CD8-positive, alpha-beta memory T cell (primary cell): ENCODE results near the gene GMEB2. TPM values are rescaled to one million over a fixed set of nuclear protein-coding genes. Genes with fewer than 3 reads are reported as not detected.
"Not testable (repeated sequence)": the region's sequence is repeated elsewhere in the genome, so short reads cannot be mapped to it uniquely, and the experiment has no call there.

Source experiments
- CTCF ChIA-PET: fragments of 350-600 bp; sonication (Branson Sonifier 250); formaldehyde crosslinking; loops from one replicate; lab custom pipeline; 2021; ENCODE audit warnings: antibody characterized with exemption; lab: Charles Lee
- POLR2A ChIA-PET: fragments of 350-600 bp; sonication (Branson Sonifier 250); formaldehyde crosslinking; loops from one replicate; lab custom pipeline; 2021; ENCODE audit warnings: antibody characterized with exemption; lab: Charles Lee
- DNase-seq, 5 donors: peaks; one replicate each; pipeline versions ENCODE4 v3.0.0 to v3.0.0-alpha.2; 2020 to 2022; ENCODE audit warnings: mixed read lengths in 1 of 5
- H3K27ac ChIP-seq: one replicate; pipeline ENCODE4 v1.7.0; 2013; ENCODE audit warnings: low read depth, mild to moderate bottlenecking, low read length, moderate library complexity
- H3K27me3 ChIP-seq: 2 replicates; pipeline ENCODE4 v1.7.0; 2013; ENCODE audit warnings: low read length, mild to moderate bottlenecking; ENCODE audit not compliant: insufficient read depth, poor library complexity, severe bottlenecking
- H3K36me3 ChIP-seq: 2 replicates; pipeline ENCODE4 v1.7.0; 2013; ENCODE audit warnings: mild to moderate bottlenecking, low read length, moderate library complexity; ENCODE audit not compliant: insufficient read depth
- H3K4me1 ChIP-seq: 2 replicates; pipeline ENCODE4 v1.7.0; 2013; ENCODE audit warnings: mild to moderate bottlenecking, low read length, moderate library complexity; ENCODE audit not compliant: insufficient read depth
- H3K4me3 ChIP-seq: 2 replicates; pipeline ENCODE4 v1.7.0; 2013; ENCODE audit warnings: mild to moderate bottlenecking, low read length
- H3K9me3 ChIP-seq: 2 replicates; pipeline ENCODE4 v1.7.0; 2013; ENCODE audit warnings: mild to moderate bottlenecking, low read length
- H3K27ac Mint-ChIP-seq, 8 donors: one replicate each; pipeline ENCODE4 v1.8.0; 2020 to 2021; ENCODE audit warnings: mixed read lengths in 8 of 8, mild to moderate bottlenecking in 6 of 8, inconsistent platforms in 3 of 8, moderate library complexity in 3 of 8
- H3K27me3 Mint-ChIP-seq, 2 donors: one replicate each; pipeline ENCODE4 v1.8.0; 2020 to 2021; ENCODE audit warnings: mixed read lengths in 2 of 2, mild to moderate bottlenecking in 1 of 2, moderate library complexity in 1 of 2
- H3K36me3 Mint-ChIP-seq, 3 donors: one replicate each; pipeline ENCODE4 v1.8.0; 2020 to 2021; ENCODE audit warnings: mixed read lengths in 3 of 3, inconsistent platforms in 1 of 3, mild to moderate bottlenecking in 1 of 3
- H3K4me1 Mint-ChIP-seq, 3 donors: one replicate each; pipeline ENCODE4 v1.8.0; 2020 to 2021; ENCODE audit warnings: mixed read lengths in 3 of 3, inconsistent platforms in 1 of 3, mild to moderate bottlenecking in 1 of 3
- H3K4me3 Mint-ChIP-seq, 7 donors: one replicate each; pipeline ENCODE4 v1.8.0; 2020 to 2021; ENCODE audit warnings: mixed read lengths in 7 of 7, mild to moderate bottlenecking in 6 of 7, moderate library complexity in 4 of 7, inconsistent platforms in 2 of 7
- H3K9me3 Mint-ChIP-seq, 5 donors: one replicate each; pipeline ENCODE4 v1.8.0; 2020 to 2022; ENCODE audit warnings: mixed read lengths in 5 of 5, mild to moderate bottlenecking in 3 of 5, moderate library complexity in 2 of 5, inconsistent platforms in 1 of 5
- polyA plus RNA-seq: library from polyadenylated mRNA; unstranded; fragments of 300-500 nt; fragmentation: Illumina TruSeq; gene quantifications from one replicate; pipeline ENCODE4 v1.2.3, GENCODE V29; 2021
- total RNA-seq, 2 experiments: library from RNA; stranded (reverse); gene quantifications; one replicate each; pipeline ENCODE4 v1.2.3, GENCODE V29; 2021

Gene GMEB2
- total and polyA plus RNA-seq, 3 experiments from 2014 or later, result 14.3 to 15.5 (median 14.8) TPM

GRCh38 chr20:63655249-63655648, 28.3 kb upstream of the GMEB2 start:
- Mint-ChIP-seq H3K4me3 (peak overlapping the region in 2 of 7 donors; percentile 29 to 80), H3K27ac (peak overlapping the region in 1 of 8 donors; percentile 91), H3K9me3 (no peaks in the 10 kb centered on the region), H3K36me3 (peaks cover 0 to 17% (median 0%) of the 10 kb centered on the region in 3 donors), H3K27me3 (peaks cover 0 to 7% of the 10 kb centered on the region in 2 donors), H3K4me1 (peaks cover 27 to 53% (median 42%) of the 10 kb centered on the region in 3 donors)
- ChIA-PET POLR2A (no interaction called here), CTCF (interaction anchor here (1.1 to 1.7 kb wide), 2 partner anchors 13 to 118 kb away, joined by 3 to 4 read pairs; partner anchors contain the start of gene PTK6)
- Histone ChIP-seq H3K4me1 (peaks cover 48% of the 10 kb centered on the region), H3K27me3 (no peaks in the 10 kb centered on the region), H3K4me3 (no peak overlapping the region), H3K9me3 (no peaks in the 10 kb centered on the region), H3K27ac (no peak overlapping the region), H3K36me3 (no peaks in the 10 kb centered on the region)
- DNase-seq, result no peak

GRCh38 chr20:63653974-63654668, 27.2 kb upstream of the GMEB2 start:
- ChIA-PET POLR2A (interaction anchor here (1.1 to 1.5 kb wide), 2 partner anchors 12 to 27 kb away, joined by 4 to 8 read pairs; partner anchors contain the start of gene GMEB2), CTCF (interaction anchor here (1.1 to 2.4 kb wide), 3 partner anchors 13 to 117 kb away, joined by 4 to 12 read pairs (median 4); partner anchors contain the start of gene PTK6)
- Mint-ChIP-seq H3K9me3 (no peaks in the 10 kb centered on the region), H3K4me1 (peaks cover 21 to 45% (median 33%) of the 10 kb centered on the region in 3 donors), H3K27ac (peak overlapping the region in 6 of 8 donors; percentile 32 to 91 (median 69)), H3K27me3 (peaks cover 0 to 5% of the 10 kb centered on the region in 2 donors), H3K4me3 (peak overlapping the region; percentile 72 to 92 (median 76)), H3K36me3 (peaks cover 0 to 13% (median 0%) of the 10 kb centered on the region in 3 donors)
- no peaks in the 10 kb centered on the region for H3K27me3 ChIP-seq
- peaks cover 43% of the 10 kb centered on the region for H3K4me1 ChIP-seq
- peak overlapping the region; percentile 6 for H3K27ac ChIP-seq
- peak overlapping the region; percentile 56 for H3K4me3 ChIP-seq
- H3K36me3 ChIP-seq, result no peaks in the 10 kb centered on the region
- H3K9me3 ChIP-seq, result no peaks in the 10 kb centered on the region
- DNase-seq, result no peak

- Histone ChIP-seq H3K27ac (peak within 1 kb of the TSS; percentile 6), H3K9me3 (no peaks in the 10 kb centered on the region), H3K36me3 (no peaks in the 10 kb centered on the region), H3K4me3 (peak within 1 kb of the TSS; percentile 56), H3K4me1 (peaks cover 38% of the 10 kb centered on the region), H3K27me3 (no peaks in the 10 kb centered on the region)
- Mint-ChIP-seq H3K4me3 (peak within 1 kb of the TSS; percentile 79 to 96 (median 87)), H3K9me3 (no peaks in the 10 kb centered on the region), H3K27ac (peak within 1 kb of the TSS in 6 of 8 donors; percentile 32 to 91 (median 70)), H3K27me3 (peaks cover 0 to 5% of the 10 kb centered on the region in 2 donors), H3K36me3 (peaks cover 0 to 11% (median 0%) of the 10 kb centered on the region in 3 donors), H3K4me1 (peaks cover 20 to 42% (median 25%) of the 10 kb centered on the region in 3 donors)
- peak; percentile 59 to 84 (median 63) for DNase-seq
- ChIA-PET POLR2A (interaction anchor here (0.6 to 1.5 kb wide), 8 partner anchors 11 to 133 kb away, joined by 3 to 8 read pairs (median 4); partner anchors contain the start of genes GMEB2 and PPDPF), CTCF (interaction anchor here (1.1 to 2.4 kb wide), 2 partner anchors 12 to 72 kb away, joined by 4 to 12 read pairs; no protein-coding TSS in a partner anchor)
Observed at GRCh38 chr20:63653041-63653973, 26.4 kb upstream of the GMEB2 start, which contains the start of gene STMN3. TSS of gene STMN3 (minus strand) at chr20:63653424. CDS start at chr20:63653345, 79 bp downstream.

- H3K27ac Mint-ChIP-seq, result peak overlapping the region in 2 of 8 donors; percentile 73 to 88
- ChIA-PET CTCF (interaction anchor here (1.1 to 2.4 kb wide), 3 partner anchors 11 to 115 kb away, joined by 3 to 12 read pairs (median 6); partner anchors contain the start of gene PTK6), POLR2A (interaction anchor here (0.6 to 1.5 kb wide), 6 partner anchors 10 to 132 kb away, joined by 3 to 9 read pairs (median 4); partner anchors contain the start of genes LIME1 and PPDPF)
- H3K4me3 Mint-ChIP-seq, result peak overlapping the region; percentile 79 to 96 (median 87)
- peak in 4 of 5 donors; percentile 38 to 69 (median 58) for DNase-seq
- Histone ChIP-seq H3K4me3 (peak overlapping the region; percentile 34), H3K4me1 (peaks cover 32% of the 10 kb centered on the region), H3K27me3 (no peaks in the 10 kb centered on the region), H3K36me3 (no peaks in the 10 kb centered on the region), H3K9me3 (no peaks in the 10 kb centered on the region), H3K27ac (no peak overlapping the region)
- peaks cover 18 to 36% (median 18%) of the 10 kb centered on the region in 3 donors for H3K4me1 Mint-ChIP-seq
- H3K27me3 Mint-ChIP-seq, result peaks cover 0 to 2% of the 10 kb centered on the region in 2 donors
- H3K36me3 Mint-ChIP-seq, result peaks cover 0 to 6% (median 0%) of the 10 kb centered on the region in 3 donors
- no peaks in the 10 kb centered on the region for H3K9me3 Mint-ChIP-seq
Observed at GRCh38 chr20:63652192-63652980, 25.5 kb upstream of the GMEB2 start.

- Histone ChIP-seq H3K9me3 (no peaks in the 10 kb centered on the region), H3K4me1 (peaks cover 29% of the 10 kb centered on the region), H3K27ac (no peak overlapping the region), H3K36me3 (no peaks in the 10 kb centered on the region), H3K27me3 (no peaks in the 10 kb centered on the region), H3K4me3 (peak overlapping the region; percentile 34)
- ChIA-PET CTCF (interaction anchor here (1.1 to 2.4 kb wide), 3 partner anchors 10 to 115 kb away, joined by 3 to 12 read pairs (median 6); partner anchors contain the start of gene PTK6), POLR2A (interaction anchor here (0.6 to 1.4 kb wide), 3 partner anchors 10 to 131 kb away, joined by 3 to 9 read pairs (median 6); partner anchors contain the start of genes LIME1 and PPDPF)
- Mint-ChIP-seq H3K9me3 (no peaks in the 10 kb centered on the region), H3K4me3 (peak overlapping the region; percentile 79 to 96 (median 87)), H3K27me3 (peaks cover 0 to 2% of the 10 kb centered on the region in 2 donors), H3K27ac (peak overlapping the region in 2 of 8 donors; percentile 88 to 92), H3K36me3 (peaks cover 0 to 6% (median 0%) of the 10 kb centered on the region in 3 donors), H3K4me1 (peaks cover 18 to 36% (median 18%) of the 10 kb centered on the region in 3 donors)
- peak in 2 of 5 donors; percentile 48 to 65 for DNase-seq
Observed at GRCh38 chr20:63651942-63652191, 25.0 kb upstream of the GMEB2 start.

- H3K4me3 Mint-ChIP-seq, H3K4me3 ChIP-seq, H3K27ac Mint-ChIP-seq, H3K36me3 Mint-ChIP-seq, H3K27me3 Mint-ChIP-seq, H3K27ac ChIP-seq, H3K36me3 ChIP-seq, POLR2A ChIA-PET, H3K27me3 ChIP-seq, DNase-seq, H3K9me3 ChIP-seq, H3K9me3 Mint-ChIP-seq: not testable (repeated sequence)
- H3K4me1 Mint-ChIP-seq, result peaks cover 18 to 39% (median 18%) of the 10 kb centered on the region in 3 donors
- peaks cover 29% of the 10 kb centered on the region for H3K4me1 ChIP-seq
- CTCF ChIA-PET, result interaction anchor here (1.0 to 1.6 kb wide), 2 partner anchors 86 to 112 kb away, joined by 3 to 6 read pairs; partner anchors contain the start of genes LIME1 and PTK6
Observed at GRCh38 chr20:63650486-63650885, 23.6 kb upstream of the GMEB2 start.
